HG02840 (cell line): ENCODE results near the gene FCRL2.

ENCODE experiments used
- ATAC-seq: cut with Tn5 transposase; IDR thresholded peaks from one replicate; pipeline ENCODE4 v1.9.1; 2021; ENCODE audit warnings: mild to moderate bottlenecking, moderate library complexity, moderate number of reproducible peaks; ENCODE audit not compliant: unreplicated experiment, low FRiP score

The FCRL2 gene, protein sequence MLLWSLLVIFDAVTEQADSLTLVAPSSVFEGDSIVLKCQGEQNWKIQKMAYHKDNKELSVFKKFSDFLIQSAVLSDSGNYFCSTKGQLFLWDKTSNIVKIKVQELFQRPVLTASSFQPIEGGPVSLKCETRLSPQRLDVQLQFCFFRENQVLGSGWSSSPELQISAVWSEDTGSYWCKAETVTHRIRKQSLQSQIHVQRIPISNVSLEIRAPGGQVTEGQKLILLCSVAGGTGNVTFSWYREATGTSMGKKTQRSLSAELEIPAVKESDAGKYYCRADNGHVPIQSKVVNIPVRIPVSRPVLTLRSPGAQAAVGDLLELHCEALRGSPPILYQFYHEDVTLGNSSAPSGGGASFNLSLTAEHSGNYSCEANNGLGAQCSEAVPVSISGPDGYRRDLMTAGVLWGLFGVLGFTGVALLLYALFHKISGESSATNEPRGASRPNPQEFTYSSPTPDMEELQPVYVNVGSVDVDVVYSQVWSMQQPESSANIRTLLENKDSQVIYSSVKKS

GRCh38 chr1:157776971-157777391 lies at the start of gene FCRL2:
FCRL2 (minus strand) TSS chr1:157777132; CDS start chr1:157777073, 59 bp downstream.
- peak; percentile 64 for ATAC-seq

GRCh38 chr1:157820299-157820698 lies 43.4 kb upstream of the FCRL2 start:
- no peak for ATAC-seq

- no peak for ATAC-seq
Measured at GRCh38 chr1:157819896-157820295, 43.0 kb upstream of the FCRL2 start, which contains the start of gene FCRL1. FCRL1 (minus strand) TSS chr1:157820120; CDS start chr1:157820037, 83 bp downstream.

DNA sequence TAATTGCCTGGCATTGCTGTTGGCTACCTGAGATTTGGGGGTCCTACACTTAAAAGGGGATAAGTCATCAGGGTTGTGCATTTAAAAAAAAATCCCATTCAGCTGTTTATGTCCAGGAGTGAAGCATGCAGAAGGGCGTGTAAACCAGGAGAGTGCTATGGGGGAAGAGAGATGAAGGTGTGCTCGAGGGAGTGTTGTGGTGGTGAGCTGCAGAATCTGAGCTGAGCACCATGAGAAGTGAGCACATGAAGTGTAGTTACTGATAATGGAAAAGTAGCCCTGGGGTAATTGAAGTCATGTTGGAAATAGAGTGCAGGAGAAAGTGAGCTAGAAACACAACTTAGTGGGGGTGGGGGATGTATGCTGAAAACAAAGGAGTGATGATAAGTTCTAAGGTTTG lies 42.3 kb upstream of the FCRL2 start:
- ATAC-seq: no peak

- ATAC-seq: no peak
Measured at GRCh38 chr1:157813269-157813668, 36.3 kb upstream of the FCRL2 start.

- ATAC-seq: peak; percentile 95
Measured at GRCh38 chr1:157806431-157807149, 29.7 kb upstream of the FCRL2 start.

- no peak for ATAC-seq
Measured at GRCh38 chr1:157803851-157804250, 26.9 kb upstream of the FCRL2 start.

GRCh38 chr1:157799996-157800395 lies 23.1 kb upstream of the FCRL2 start:
- ATAC-seq: no peak

GRCh38 chr1:157798211-157798610 lies 21.3 kb upstream of the FCRL2 start:
- ATAC-seq: no peak

- ATAC-seq: no peak
Measured at GRCh38 chr1:157785248-157785647, 8.3 kb upstream of the FCRL2 start.

GRCh38 chr1:157784801-157785200 lies 7.9 kb upstream of the FCRL2 start:
- no peak for ATAC-seq

GRCh38 chr1:157782931-157783330 lies 6.0 kb upstream of the FCRL2 start:
- ATAC-seq: no peak

DNA sequence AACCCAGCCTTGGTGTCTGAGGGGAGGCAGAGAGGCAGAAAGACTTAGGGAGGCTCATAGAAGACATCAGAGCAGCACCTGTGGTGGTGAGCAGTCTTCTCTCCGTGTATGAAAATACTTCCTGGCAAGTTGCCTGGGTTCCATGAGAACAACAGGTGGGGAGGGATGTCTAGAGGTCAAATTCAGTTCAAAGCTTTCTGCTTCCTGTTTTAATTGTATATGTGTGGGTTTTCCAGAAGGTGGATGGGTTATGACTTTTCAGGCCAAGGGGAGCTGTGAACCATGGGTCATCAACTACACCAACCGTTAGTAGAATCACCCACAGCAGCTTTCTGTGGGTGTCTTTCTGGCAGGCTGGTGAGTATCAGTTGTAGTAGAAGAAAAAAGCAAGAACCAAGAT lies 4.1 kb upstream of the FCRL2 start:
- no peak for ATAC-seq

- ATAC-seq: no peak
Measured at GRCh38 chr1:157775101-157775870, 1.6 kb downstream of the FCRL2 start.

DNA sequence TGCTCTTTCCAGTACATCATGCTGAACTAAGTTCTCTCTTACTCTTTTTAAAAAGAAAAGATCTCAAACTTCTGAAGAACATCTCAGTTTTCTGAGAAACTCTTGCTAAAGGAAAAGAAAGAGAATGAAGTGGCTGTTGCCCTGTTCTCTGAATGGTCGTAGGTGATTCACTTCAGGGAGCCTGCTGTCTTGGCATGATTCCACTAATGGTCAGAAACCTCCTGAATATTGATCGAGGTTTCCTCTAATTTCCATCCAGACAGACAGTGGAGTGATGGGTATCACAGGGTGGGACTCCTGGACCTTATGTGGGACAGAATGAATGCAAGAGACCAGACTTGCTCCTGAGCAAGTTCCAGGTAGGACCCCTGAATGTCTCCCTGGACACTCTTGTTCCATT lies 2.5 kb downstream of the FCRL2 start:
- ATAC-seq: no peak

DNA sequence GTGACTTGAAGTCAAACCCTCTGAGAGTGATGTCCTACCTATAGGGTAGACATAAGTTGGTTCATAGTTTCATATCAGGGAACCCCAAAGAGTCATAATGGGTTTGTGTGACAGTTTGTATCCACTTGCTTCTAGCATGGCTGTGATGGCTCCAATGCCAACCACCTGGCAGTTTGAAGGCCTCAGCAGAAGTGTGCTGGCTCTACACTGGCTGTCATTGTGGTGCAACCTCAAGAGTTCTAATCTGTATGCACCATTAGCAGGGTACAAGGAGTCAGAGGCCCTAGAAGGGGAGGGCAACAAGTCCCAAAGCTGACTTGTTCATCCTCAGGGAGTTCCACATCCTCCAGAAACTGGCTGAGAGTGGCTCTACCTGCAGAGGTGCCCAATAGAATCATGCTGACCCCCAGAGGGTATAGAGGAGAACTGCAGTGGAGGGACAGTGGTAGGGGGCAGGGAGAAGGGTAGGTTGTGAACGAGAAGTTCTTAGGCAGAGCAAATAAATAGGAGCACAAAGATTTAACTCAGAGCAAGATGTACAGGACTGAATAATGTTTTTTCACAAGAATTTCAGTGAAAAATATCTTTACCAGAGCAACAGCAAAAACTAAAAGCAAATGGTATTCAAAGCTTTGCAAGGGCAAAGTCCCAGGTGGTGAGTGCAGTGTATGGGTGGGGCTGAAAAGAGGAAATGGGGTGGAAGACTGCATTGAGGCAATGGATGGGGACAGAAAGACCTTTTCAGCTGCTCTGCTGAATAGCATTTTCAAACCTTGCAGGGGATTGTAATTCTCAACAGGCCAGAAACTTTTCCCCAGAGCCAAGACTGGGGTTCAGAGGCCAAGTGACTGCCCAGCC lies 3.2 kb downstream of the FCRL2 start:
- ATAC-seq: no peak

- ATAC-seq: no peak
Measured at GRCh38 chr1:157771661-157772425, 5.1 kb downstream of the FCRL2 start.

DNA sequence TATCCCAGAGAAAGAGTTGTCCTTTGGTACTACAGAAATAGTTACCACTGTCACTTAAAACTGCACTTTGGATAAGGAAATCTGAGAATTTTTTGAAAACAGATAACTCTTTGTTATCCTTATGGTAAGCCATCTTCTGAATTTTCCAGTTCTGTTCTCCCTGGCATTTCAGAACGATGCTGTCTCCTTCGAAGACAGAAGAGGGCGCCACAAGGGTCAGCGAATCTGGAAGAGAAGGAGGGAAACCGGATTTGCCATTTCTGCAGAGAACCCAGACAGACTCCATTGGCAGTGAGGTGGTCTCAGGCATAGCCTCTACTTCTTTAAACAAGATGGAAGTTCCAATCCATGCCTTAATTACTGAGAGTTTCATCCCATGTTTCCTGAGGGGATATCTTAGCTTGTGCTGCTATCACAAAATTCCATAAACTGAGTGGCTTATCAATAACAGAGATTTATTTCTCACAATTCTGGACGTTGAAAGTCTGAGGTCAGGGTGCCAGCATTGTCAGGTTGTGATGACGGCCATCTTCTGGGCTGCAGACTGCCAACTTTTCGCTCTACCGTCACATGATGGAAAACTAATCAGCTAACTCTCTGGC lies 6.4 kb downstream of the FCRL2 start:
- no peak for ATAC-seq

DNA sequence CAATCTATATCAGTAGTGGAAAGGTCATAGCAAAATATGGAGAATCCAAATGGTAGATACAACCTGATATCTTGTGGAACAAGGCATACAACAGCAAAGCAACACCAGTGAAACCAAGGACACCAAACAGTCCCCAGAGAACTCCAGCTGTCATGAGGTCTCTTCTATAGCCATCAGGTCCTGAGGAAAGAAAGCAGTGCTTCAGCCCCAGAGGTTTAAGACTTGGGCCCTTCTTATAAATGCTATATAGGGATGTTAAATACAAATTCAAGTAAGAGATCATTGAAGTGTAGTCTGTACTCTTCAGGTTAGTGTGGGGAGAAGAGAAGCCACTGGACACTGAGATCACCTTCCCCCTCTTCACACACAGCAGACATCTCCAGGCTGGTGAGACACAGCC lies 10.1 kb downstream of the FCRL2 start:
- no peak for ATAC-seq
